ENCODE measurements around the gene LRP3. TPM values are rescaled to one million over a fixed set of nuclear protein-coding genes. Genes with fewer than 3 reads are reported as not detected.

LRP3 gene
- total and polyA plus RNA-seq, 7 donors = 3.9 to 31.5 (median 17.1) TPM

DNA sequence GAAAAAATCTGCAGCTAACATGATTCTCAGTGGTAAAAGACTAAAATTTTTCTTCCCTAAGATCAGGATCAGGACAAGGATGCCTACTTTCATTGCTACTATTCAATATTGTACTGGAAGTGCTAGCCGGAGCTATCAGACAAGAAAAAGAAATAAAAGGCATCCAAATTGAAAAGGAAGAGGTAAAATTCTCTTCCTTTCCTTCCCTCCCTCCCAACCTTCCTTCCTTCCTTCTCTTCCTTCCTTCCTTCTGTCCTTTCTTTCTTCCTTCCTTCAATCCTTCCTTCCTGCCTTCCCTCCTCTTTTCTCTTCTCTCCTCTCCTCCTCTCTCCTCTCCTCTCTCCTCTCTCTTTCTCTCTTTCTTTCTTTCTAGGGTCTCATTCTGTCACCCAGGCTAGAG lies 26.7 kb upstream of the LRP3 start:
- no peaks in the 10 kb centered on the region for H3K9me3 ChIP-seq
- no peaks in the 10 kb centered on the region for H3K4me1 ChIP-seq
- TF ChIP-seq POLR2A (IDR thresholded peaks at IDR 0.05) = no peak
- TF ChIP-seq POLR2AphosphoS5 (IDR thresholded peaks at IDR 0.05) = no peak
- TF ChIP-seq, protein P1, sequence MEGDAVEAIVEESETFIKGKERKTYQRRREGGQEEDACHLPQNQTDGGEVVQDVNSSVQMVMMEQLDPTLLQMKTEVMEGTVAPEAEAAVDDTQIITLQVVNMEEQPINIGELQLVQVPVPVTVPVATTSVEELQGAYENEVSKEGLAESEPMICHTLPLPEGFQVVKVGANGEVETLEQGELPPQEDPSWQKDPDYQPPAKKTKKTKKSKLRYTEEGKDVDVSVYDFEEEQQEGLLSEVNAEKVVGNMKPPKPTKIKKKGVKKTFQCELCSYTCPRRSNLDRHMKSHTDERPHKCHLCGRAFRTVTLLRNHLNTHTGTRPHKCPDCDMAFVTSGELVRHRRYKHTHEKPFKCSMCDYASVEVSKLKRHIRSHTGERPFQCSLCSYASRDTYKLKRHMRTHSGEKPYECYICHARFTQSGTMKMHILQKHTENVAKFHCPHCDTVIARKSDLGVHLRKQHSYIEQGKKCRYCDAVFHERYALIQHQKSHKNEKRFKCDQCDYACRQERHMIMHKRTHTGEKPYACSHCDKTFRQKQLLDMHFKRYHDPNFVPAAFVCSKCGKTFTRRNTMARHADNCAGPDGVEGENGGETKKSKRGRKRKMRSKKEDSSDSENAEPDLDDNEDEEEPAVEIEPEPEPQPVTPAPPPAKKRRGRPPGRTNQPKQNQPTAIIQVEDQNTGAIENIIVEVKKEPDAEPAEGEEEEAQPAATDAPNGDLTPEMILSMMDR (IDR thresholded peaks at IDR 0.05) = no peak
- intact Hi-C loops (cut with DNase I) = no loop called here
- WGBS, 2 donors = 92 to 95% methylated on average over 1 of the region's 1 CpG
- no peak overlapping the region for H3K4me3 ChIP-seq
- no peak for DNase-seq
- no peak overlapping the region for H3K27ac ChIP-seq
- no peaks in the 10 kb centered on the region for H3K36me3 ChIP-seq
- H3K27me3 ChIP-seq = no peaks in the 10 kb centered on the region

DNA sequence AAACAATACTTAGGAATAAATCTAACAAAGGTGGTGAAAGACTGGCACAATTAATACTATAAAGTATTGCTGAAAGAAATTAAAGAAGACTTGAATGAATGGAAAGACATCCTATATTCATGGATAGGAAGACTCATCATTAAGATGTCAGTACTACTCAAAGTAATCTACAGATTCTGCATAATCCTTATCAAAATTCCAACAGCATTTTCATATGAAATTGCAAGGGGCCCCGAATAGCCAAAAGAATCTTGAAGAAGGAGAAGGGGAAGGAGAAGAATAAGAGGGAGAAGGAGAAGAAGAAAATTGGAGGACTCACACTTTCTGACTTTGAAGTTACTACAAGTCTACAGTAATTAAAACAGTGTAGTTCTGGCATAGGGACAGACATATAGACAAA lies 25.6 kb upstream of the LRP3 start:
- WGBS, 2 donors = 91 to 92% methylated on average over 1 of the region's 1 CpG
- Histone ChIP-seq H3K4me1 (no peaks in the 10 kb centered on the region), H3K27me3 (no peaks in the 10 kb centered on the region), H3K27ac (no peak overlapping the region), H3K4me3 (no peak overlapping the region), H3K9me3 (no peaks in the 10 kb centered on the region), H3K36me3 (no peaks in the 10 kb centered on the region)
- DNase-seq = no peak
- intact Hi-C loops (cut with DNase I) = no loop called here
- TF ChIP-seq POLR2A (IDR thresholded peaks at IDR 0.05) (no peak), EP300 (IDR thresholded peaks at IDR 0.05) (no peak), POLR2AphosphoS5 (IDR thresholded peaks at IDR 0.05) (no peak)
- TF ChIP-seq, protein P1 (IDR thresholded peaks at IDR 0.05) = no peak

DNA sequence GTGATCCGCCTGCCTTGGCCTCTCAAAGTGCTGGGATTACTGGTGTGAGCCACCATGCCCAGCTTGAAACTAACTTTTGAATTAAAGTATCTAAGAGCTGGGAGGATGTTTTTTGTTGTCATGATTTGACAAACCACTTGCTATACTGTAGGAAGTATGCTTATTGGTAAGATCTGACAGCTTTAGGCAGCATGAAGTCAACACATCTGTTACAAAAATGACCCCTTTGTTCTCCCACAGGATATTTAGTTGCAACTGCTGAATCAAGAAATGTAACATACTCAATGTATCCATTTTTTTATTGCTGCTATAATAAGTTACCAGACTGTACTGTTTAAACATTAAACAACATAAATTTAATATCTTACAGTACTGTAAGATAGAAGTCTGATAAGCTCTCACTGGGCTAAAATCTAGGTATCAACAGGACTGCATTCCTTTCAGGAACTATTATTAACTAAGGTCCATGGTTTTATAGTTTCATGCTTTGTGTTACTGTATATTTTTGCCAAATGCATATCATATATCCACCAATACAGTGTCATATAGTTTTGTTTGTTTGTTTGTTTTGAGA lies 22.8 kb upstream of the LRP3 start:
- 25 to 82% methylated on average over 1 of the region's 1 CpG for WGBS, 2 donors
- H3K4me3 ChIP-seq = no peak overlapping the region
- no peak overlapping the region for H3K27ac ChIP-seq
- no peak for DNase-seq
- intact Hi-C loops (cut with DNase I) = loop anchor here (10.0 kb wide), 1 partner anchor 497 kb away; the partner anchor contains the start of genes ANKRD27 and RGS9BP
- no peaks in the 10 kb centered on the region for H3K9me3 ChIP-seq
- no peaks in the 10 kb centered on the region for H3K36me3 ChIP-seq
- H3K27me3 ChIP-seq = no peaks in the 10 kb centered on the region
- TF ChIP-seq POLR2A (IDR thresholded peaks at IDR 0.05) (no peak), POLR2AphosphoS5 (IDR thresholded peaks at IDR 0.05) (no peak), EP300 (IDR thresholded peaks at IDR 0.05) (no peak)
- TF ChIP-seq, protein P1 (IDR thresholded peaks at IDR 0.05) = no peak
- H3K4me1 ChIP-seq = peaks cover 0 to 19% (median 11%) of the 10 kb centered on the region in 4 donors

DNA sequence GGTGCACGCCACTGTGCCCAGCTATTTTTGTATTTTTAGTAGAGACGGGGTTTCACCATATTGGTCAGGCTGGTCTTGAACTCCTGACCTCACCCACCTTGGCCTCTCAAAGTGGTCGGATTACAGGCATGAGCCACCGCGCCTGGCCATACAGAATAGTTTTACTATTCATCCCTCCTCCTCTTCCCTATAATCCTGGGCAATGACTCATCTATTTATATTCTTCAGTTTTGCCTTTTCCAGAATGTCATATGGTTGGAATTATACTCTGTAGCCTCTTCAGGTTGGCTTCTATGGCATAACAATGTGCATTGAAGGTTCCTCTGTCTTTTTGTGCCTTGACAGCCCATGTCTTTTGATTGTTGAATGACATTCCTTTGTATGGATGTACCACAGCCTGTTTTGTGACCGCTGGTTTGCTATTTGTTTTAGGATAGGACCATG lies 22.2 kb upstream of the LRP3 start:
- intact Hi-C loops (cut with DNase I) = loop anchor here (10.0 kb wide), 1 partner anchor 497 kb away; the partner anchor contains the start of genes ANKRD27 and RGS9BP
- 38 to 76% methylated on average over 6 of the region's 6 CpGs for WGBS, 2 donors
- TF ChIP-seq EP300 (IDR thresholded peaks at IDR 0.05) (no peak), POLR2AphosphoS5 (IDR thresholded peaks at IDR 0.05) (no peak), POLR2A (IDR thresholded peaks at IDR 0.05) (no peak)
- TF ChIP-seq, protein P1 (IDR thresholded peaks at IDR 0.05) = no peak

More for the DNA sequence above, 22.2 kb upstream of the LRP3 start:
- Histone ChIP-seq H3K4me3 (no peak overlapping the region), H3K9me3 (no peaks in the 10 kb centered on the region), H3K27me3 (no peaks in the 10 kb centered on the region), H3K27ac (no peak overlapping the region), H3K4me1 (peaks cover 0 to 19% (median 11%) of the 10 kb centered on the region in 4 donors), H3K36me3 (no peaks in the 10 kb centered on the region)
- no peak for DNase-seq

Measured in sigmoid colon (tissue), 7 donors.